IPS DF 4.7 (cell line): Measurements from ENCODE around the gene SYTL2.
"Not testable (repeated sequence)": the region's sequence is repeated elsewhere in the genome, so short reads cannot be mapped to it uniquely, and the experiment has no call there.

ENCODE experiments used
- DNase-seq: peaks from one replicate; pipeline ENCODE4 v3.0.0-alpha.2; 2013; ENCODE audit warnings: low spot score; ENCODE audit errors: extremely low read depth

The SYTL2 gene

GRCh38 chr11:85810871-85811611 lies at the start of gene SYTL2:
Gene SYTL2 (minus strand): TSS chr11:85811141. CDS start chr11:85757725, 53,416 bp downstream.
- no peak for DNase-seq

- DNase-seq: not testable (repeated sequence)
Measured at GRCh38 chr11:85859541-85859940, 48.6 kb upstream of the SYTL2 start.

GRCh38 chr11:85857098-85857497 lies 46.2 kb upstream of the SYTL2 start:
- no peak for DNase-seq

- no peak for DNase-seq
Measured at GRCh38 chr11:85855341-85855656, 44.4 kb upstream of the SYTL2 start, which contains the start of gene CCDC83. Gene CCDC83 (plus strand): TSS chr11:85855383. CDS start chr11:85865124, 9,741 bp downstream.

GRCh38 chr11:85854557-85855340 lies 43.8 kb upstream of the SYTL2 start:
- DNase-seq: peak; percentile 66

- DNase-seq: no peak
Measured at GRCh38 chr11:85854212-85854556, 43.2 kb upstream of the SYTL2 start.

- DNase-seq: not testable (repeated sequence)
Measured at GRCh38 chr11:85853541-85853940, 42.6 kb upstream of the SYTL2 start.

GRCh38 chr11:85852754-85853153 lies 41.8 kb upstream of the SYTL2 start:
- not testable (repeated sequence) for DNase-seq

GRCh38 chr11:85848556-85848955 lies 37.6 kb upstream of the SYTL2 start:
- no peak for DNase-seq

GRCh38 chr11:85848006-85848405 lies 37.1 kb upstream of the SYTL2 start:
- DNase-seq: no peak

- no peak for DNase-seq
Measured at GRCh38 chr11:85847436-85847835, 36.5 kb upstream of the SYTL2 start.

GRCh38 chr11:85845124-85845631 lies 34.2 kb upstream of the SYTL2 start:
- DNase-seq: no peak

- DNase-seq: no peak
Measured at GRCh38 chr11:85844439-85845123, 33.6 kb upstream of the SYTL2 start.

- DNase-seq: no peak
Measured at GRCh38 chr11:85843929-85844328, 33.0 kb upstream of the SYTL2 start.

GRCh38 chr11:85840932-85841331 lies 30.0 kb upstream of the SYTL2 start:
- DNase-seq: not testable (repeated sequence)

- DNase-seq: no peak
Measured at GRCh38 chr11:85835729-85836128, 24.8 kb upstream of the SYTL2 start.

- no peak for DNase-seq
Measured at GRCh38 chr11:85835263-85835662, 24.3 kb upstream of the SYTL2 start.

GRCh38 chr11:85831050-85831449 lies 20.1 kb upstream of the SYTL2 start:
- no peak for DNase-seq

- no peak for DNase-seq
Measured at GRCh38 chr11:85829172-85829571, 18.2 kb upstream of the SYTL2 start.

GRCh38 chr11:85828640-85828978 lies 17.7 kb upstream of the SYTL2 start:
- DNase-seq: no peak

- no peak for DNase-seq
Measured at GRCh38 chr11:85827748-85828639, 17.1 kb upstream of the SYTL2 start.
